DOHH2 (cell line): ENCODE results near the gene DMD.

Experiments used
- H3F3A ChIP-seq: fragments of 200-600 bp; sonication (generic), shearing (Covaris generic); 2 replicates; pipeline ENCODE4 v1.6.0; 2016; ENCODE audit warnings: antibody characterized with exemption, mild to moderate bottlenecking; ENCODE audit not compliant: control insufficient read depth, insufficient read depth
- H3K27ac ChIP-seq: fragments of 200-600 bp; sonication (generic); 2 replicates; pipeline ENCODE4 v1.5.1; 2014; ENCODE audit warnings: low read depth, mild to moderate bottlenecking, low read length, moderate library complexity
- H3K27me3 ChIP-seq: fragments of 200-600 bp; sonication (generic); 2 replicates; pipeline ENCODE4 v1.6.1; 2014; ENCODE audit warnings: mild to moderate bottlenecking, low read length, mixed read lengths; ENCODE audit not compliant: control insufficient read depth
- H3K36me3 ChIP-seq: fragments of 200-600 bp; sonication (generic); 2 replicates; pipeline ENCODE4 v1.6.1; 2014; ENCODE audit warnings: mild to moderate bottlenecking, low read length, moderate library complexity, mixed read lengths; ENCODE audit not compliant: control insufficient read depth
- H3K4me1 ChIP-seq: fragments of 200-600 bp; sonication (generic); 2 replicates; pipeline ENCODE4 v1.6.1; 2014; ENCODE audit warnings: mild to moderate bottlenecking, low read length, mixed read lengths; ENCODE audit not compliant: control insufficient read depth
- H3K4me2 ChIP-seq: fragments of 200-600 bp; sonication (generic); 2 replicates; pipeline ENCODE4 v1.6.0; 2014; ENCODE audit warnings: mild to moderate bottlenecking, low read length, moderate library complexity
- H3K4me3 ChIP-seq: fragments of 200-600 bp; sonication (generic); 2 replicates; pipeline ENCODE4 v1.5.1; 2014; ENCODE audit warnings: mild to moderate bottlenecking, low read length, mixed read lengths
- H3K79me2 ChIP-seq: fragments of 200-600 bp; sonication (generic); 2 replicates; pipeline ENCODE4 v1.6.1; 2014; ENCODE audit warnings: mild to moderate bottlenecking, low read length, mixed read lengths; ENCODE audit not compliant: control insufficient read depth
- H3K9me2 ChIP-seq: fragments of 200-600 bp; sonication (generic); replicated peaks from 2 replicates; pipeline ENCODE4 v1.6.1; 2014; ENCODE audit warnings: mild to moderate bottlenecking, low read length, mixed read lengths; ENCODE audit not compliant: control insufficient read depth
- H3K9me3 ChIP-seq: fragments of 200-600 bp; sonication (generic); 2 replicates; pipeline ENCODE4 v1.6.1; 2014; ENCODE audit warnings: antibody characterized with exemption, low read length, mixed read lengths; ENCODE audit not compliant: control insufficient read depth, insufficient read depth
- H4K20me1 ChIP-seq: fragments of 200-600 bp; sonication (generic); 2 replicates; pipeline ENCODE4 v1.6.0; 2014; ENCODE audit warnings: low read depth, mild to moderate bottlenecking, antibody characterized with exemption, low read length, moderate library complexity; ENCODE audit not compliant: control insufficient read depth, insufficient read depth
- CTCF ChIP-seq: fragments of 200-600 bp; sonication (generic); IDR thresholded peaks from one replicate; pipeline ENCODE4 v1.5.1; 2014; ENCODE audit warnings: antibody characterized with exemption, mild to moderate bottlenecking, low read depth, low read length; ENCODE audit not compliant: poor library complexity, severe bottlenecking
- EZH2phosphoT487 ChIP-seq: fragments of 200-600 bp; sonication (generic); IDR thresholded peaks from 2 replicates; pipeline ENCODE4 v1.6.1; 2017; ENCODE audit warnings: borderline replicate concordance, mild to moderate bottlenecking, antibody characterized with exemption, low read length, moderate library complexity, mixed read lengths

The DMD gene

GRCh38 chrX:32874839-32875238 is 336.5 kb downstream of the DMD start:
- H3K9me3 ChIP-seq = no peaks in the 10 kb centered on the region
- H3K9me2 ChIP-seq = no peaks in the 10 kb centered on the region
- H3K27me3 ChIP-seq = no peaks in the 10 kb centered on the region
- no peak overlapping the region for H3K4me2 ChIP-seq
- H4K20me1 ChIP-seq = no peaks in the 10 kb centered on the region
- H3K4me1 ChIP-seq = no peaks in the 10 kb centered on the region
- TF ChIP-seq EZH2phosphoT487 (no peak), CTCF (no peak)
- H3K79me2 ChIP-seq = no peaks in the 10 kb centered on the region
- H3K36me3 ChIP-seq = no peaks in the 10 kb centered on the region
- H3F3A ChIP-seq = no peaks in the 10 kb centered on the region
- no peak overlapping the region for H3K4me3 ChIP-seq
- H3K27ac ChIP-seq = no peak overlapping the region

GRCh38 chrX:32873786-32874185 is 337.6 kb downstream of the DMD start:
- TF ChIP-seq EZH2phosphoT487 (no peak), CTCF (no peak)
- no peaks in the 10 kb centered on the region for H3F3A ChIP-seq
- H3K4me1 ChIP-seq = no peaks in the 10 kb centered on the region
- no peaks in the 10 kb centered on the region for H3K36me3 ChIP-seq
- no peaks in the 10 kb centered on the region for H4K20me1 ChIP-seq
- no peaks in the 10 kb centered on the region for H3K27me3 ChIP-seq
- H3K79me2 ChIP-seq = no peaks in the 10 kb centered on the region
- no peaks in the 10 kb centered on the region for H3K9me3 ChIP-seq
- no peaks in the 10 kb centered on the region for H3K9me2 ChIP-seq
- H3K4me3 ChIP-seq = no peak overlapping the region
- H3K4me2 ChIP-seq = no peak overlapping the region
- H3K27ac ChIP-seq = no peak overlapping the region

- TF ChIP-seq CTCF = no peak
- TF ChIP-seq EZH2phosphoT487 = no peak
- Histone ChIP-seq H3K27ac (no peak overlapping the region), H3F3A (no peaks in the 10 kb centered on the region), H3K4me3 (no peak overlapping the region), H3K36me3 (no peaks in the 10 kb centered on the region), H3K79me2 (no peaks in the 10 kb centered on the region), H4K20me1 (no peaks in the 10 kb centered on the region), H3K27me3 (no peaks in the 10 kb centered on the region), H3K4me1 (no peaks in the 10 kb centered on the region), H3K9me2 (no peaks in the 10 kb centered on the region), H3K4me2 (no peak overlapping the region), H3K9me3 (no peaks in the 10 kb centered on the region)
Observed at GRCh38 chrX:32871636-32872035, 339.7 kb downstream of the DMD start.

- H3K4me2 ChIP-seq = no peak overlapping the region
- H3K9me2 ChIP-seq = no peaks in the 10 kb centered on the region
- H3K4me3 ChIP-seq = no peak overlapping the region
- H3K36me3 ChIP-seq = no peaks in the 10 kb centered on the region
- TF ChIP-seq CTCF = no peak
- TF ChIP-seq EZH2phosphoT487 = no peak
- H3K4me1 ChIP-seq = no peaks in the 10 kb centered on the region
- H4K20me1 ChIP-seq = no peaks in the 10 kb centered on the region
- H3K27ac ChIP-seq = no peak overlapping the region
- no peaks in the 10 kb centered on the region for H3K9me3 ChIP-seq
- H3F3A ChIP-seq = no peaks in the 10 kb centered on the region
- H3K79me2 ChIP-seq = no peaks in the 10 kb centered on the region
- no peaks in the 10 kb centered on the region for H3K27me3 ChIP-seq
Observed at GRCh38 chrX:32868524-32868895, 342.8 kb downstream of the DMD start.
